Peyer's patch (tissue), 4 donors: ENCODE results near the gene TDRD3. TPM values are rescaled to one million over a fixed set of nuclear protein-coding genes. Genes with fewer than 3 reads are reported as not detected.
"Not testable (repeated sequence)": the region's sequence is repeated elsewhere in the genome, so short reads cannot be mapped to it uniquely, and the experiment has no call there.

Source experiments
- DNase-seq, 3 donors: peaks; one replicate each; pipeline ENCODE4 v3.0.0-alpha.2; 2017 to 2019
- H3K27ac ChIP-seq, 4 donors: fragments of 200-600 bp; sonication (generic); one replicate each; pipeline ENCODE4 v1.5.1; 2016 to 2019
- H3K27me3 ChIP-seq, 2 donors: fragments of 200-600 bp; sonication (generic); one replicate each; pipeline ENCODE4 v1.5.1; 2019
- H3K36me3 ChIP-seq, 3 donors: fragments of 200-600 bp; sonication (generic); one replicate each; pipeline ENCODE4 v1.5.1; 2016 to 2019
- H3K4me1 ChIP-seq, 4 donors: fragments of 200-600 bp; sonication (generic); one replicate each; pipeline ENCODE4 v1.5.1; 2016 to 2019
- H3K4me3 ChIP-seq, 4 donors: fragments of 200-600 bp; sonication (generic); 1 replicate in 3 of 4; 2 replicates in 1 of 4; pipeline ENCODE4 v1.5.1; 2016 to 2019; ENCODE audit warnings: mild to moderate bottlenecking in 1 of 4
- H3K9me3 ChIP-seq, 4 donors: fragments of 200-600 bp; sonication (generic); one replicate each; pipeline ENCODE4 v1.5.1; 2016 to 2019; ENCODE audit warnings: mild to moderate bottlenecking in 1 of 4
- POLR2A ChIP-seq, 2 donors: fragments of 450-650 bp; IDR thresholded peaks; one replicate each; pipeline ENCODE4 v1.5.1; 2017; ENCODE audit warnings: antibody characterized with exemption in 2 of 2, mild to moderate bottlenecking in 2 of 2, moderate library complexity in 2 of 2
- total RNA-seq, 4 donors: library from RNA; depleted of rRNA; stranded (reverse); fragments of >200 nt; gene quantifications; one replicate each; pipeline ENCODE4 v1.1.0, GENCODE V29; 2016
- TF ChIP-seq, protein P1 (sequence below), 6 experiments: fragments of 450-650 bp in 4 of 6; fragments of 200-600 bp in 2 of 6; sonication (generic) in 1 of 6; IDR thresholded peaks; one replicate each; pipeline ENCODE4 v1.5.1; 2017 to 2019; ENCODE audit warnings: antibody characterized with exemption in 6 of 6, mild to moderate bottlenecking in 3 of 6, moderate library complexity in 1 of 6

Gene TDRD3
- total RNA-seq, 4 donors from 2014 or later, result 18.4 to 29.9 (median 20.9) TPM

DNA sequence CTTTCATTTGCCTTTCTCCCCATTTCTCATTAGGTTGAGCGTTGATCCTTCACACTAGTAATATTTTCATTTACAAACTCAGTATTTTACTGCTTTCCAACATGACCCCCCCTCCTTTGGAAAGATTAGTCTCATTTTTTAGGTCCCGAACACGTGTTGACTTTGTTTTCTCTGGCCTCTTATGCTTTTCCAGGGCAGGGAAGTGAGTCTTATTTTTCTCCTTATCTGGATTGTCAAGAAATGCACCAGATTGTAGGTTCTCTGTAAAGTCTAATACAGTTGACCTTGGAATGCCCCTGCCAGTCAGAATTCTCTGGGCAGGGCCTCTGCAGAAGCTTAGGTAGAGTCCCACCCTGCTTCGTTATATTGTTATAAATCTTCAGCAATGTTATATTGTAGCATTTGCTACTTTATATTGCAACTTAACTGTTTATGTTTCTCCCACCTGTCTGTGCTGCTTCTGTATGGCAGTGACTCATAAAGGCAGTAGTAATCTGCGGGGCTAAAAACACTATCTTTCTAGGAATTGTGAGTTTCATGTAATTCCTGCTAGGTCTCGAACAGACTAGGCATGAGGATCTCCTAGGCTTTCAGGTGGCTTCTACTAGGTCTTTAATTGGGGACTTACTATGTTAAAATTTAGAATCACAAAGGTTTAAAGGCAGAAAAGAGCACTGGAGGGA, 2.0 kb downstream of the TDRD3 start:
- Histone ChIP-seq H3K36me3 (no peaks in the 10 kb centered on the region), H3K4me3 (peak overlapping the region in 3 of 4 donors; percentile 73 to 85 (median 82)), H3K27me3 (no peaks in the 10 kb centered on the region), H3K9me3 (no peaks in the 10 kb centered on the region), H3K27ac (peak overlapping the region in 3 of 4 donors; percentile 97 to 99 (median 98)), H3K4me1 (peaks cover 0 to 18% (median 2%) of the 10 kb centered on the region in 4 donors)
- no peak for TF ChIP-seq POLR2A (IDR thresholded peaks at IDR 0.05)
- TF ChIP-seq, protein P1, sequence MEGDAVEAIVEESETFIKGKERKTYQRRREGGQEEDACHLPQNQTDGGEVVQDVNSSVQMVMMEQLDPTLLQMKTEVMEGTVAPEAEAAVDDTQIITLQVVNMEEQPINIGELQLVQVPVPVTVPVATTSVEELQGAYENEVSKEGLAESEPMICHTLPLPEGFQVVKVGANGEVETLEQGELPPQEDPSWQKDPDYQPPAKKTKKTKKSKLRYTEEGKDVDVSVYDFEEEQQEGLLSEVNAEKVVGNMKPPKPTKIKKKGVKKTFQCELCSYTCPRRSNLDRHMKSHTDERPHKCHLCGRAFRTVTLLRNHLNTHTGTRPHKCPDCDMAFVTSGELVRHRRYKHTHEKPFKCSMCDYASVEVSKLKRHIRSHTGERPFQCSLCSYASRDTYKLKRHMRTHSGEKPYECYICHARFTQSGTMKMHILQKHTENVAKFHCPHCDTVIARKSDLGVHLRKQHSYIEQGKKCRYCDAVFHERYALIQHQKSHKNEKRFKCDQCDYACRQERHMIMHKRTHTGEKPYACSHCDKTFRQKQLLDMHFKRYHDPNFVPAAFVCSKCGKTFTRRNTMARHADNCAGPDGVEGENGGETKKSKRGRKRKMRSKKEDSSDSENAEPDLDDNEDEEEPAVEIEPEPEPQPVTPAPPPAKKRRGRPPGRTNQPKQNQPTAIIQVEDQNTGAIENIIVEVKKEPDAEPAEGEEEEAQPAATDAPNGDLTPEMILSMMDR (IDR thresholded peaks at IDR 0.05), result no peak
- DNase-seq, result no peak

DNA sequence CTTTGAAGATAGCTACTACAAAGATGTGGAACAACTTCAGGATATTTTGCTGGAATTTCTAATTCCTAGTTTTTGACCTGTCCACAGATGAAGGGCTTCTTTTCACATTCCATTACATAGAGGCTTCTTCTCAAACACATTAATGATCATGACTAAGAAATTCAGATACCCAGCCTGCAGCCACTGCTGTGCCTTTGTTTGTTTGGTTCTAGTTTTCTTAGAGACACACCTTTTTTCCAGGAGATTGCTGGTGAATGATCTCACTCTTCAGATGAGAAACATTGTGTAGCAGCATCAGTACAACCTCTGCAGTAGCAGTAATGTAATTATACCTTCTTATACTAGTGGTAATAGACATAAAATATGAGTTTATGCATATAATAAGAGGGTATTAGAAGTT, 5.0 kb downstream of the TDRD3 start:
- Histone ChIP-seq H3K4me3 (no peak overlapping the region), H3K36me3 (no peaks in the 10 kb centered on the region), H3K4me1 (peaks cover 0 to 18% (median 2%) of the 10 kb centered on the region in 4 donors), H3K27me3 (no peaks in the 10 kb centered on the region), H3K27ac (no peak overlapping the region), H3K9me3 (no peaks in the 10 kb centered on the region)
- no peak for DNase-seq
- no peak for TF ChIP-seq POLR2A (IDR thresholded peaks at IDR 0.05)
- TF ChIP-seq, protein P1 (IDR thresholded peaks at IDR 0.05), result no peak

DNA sequence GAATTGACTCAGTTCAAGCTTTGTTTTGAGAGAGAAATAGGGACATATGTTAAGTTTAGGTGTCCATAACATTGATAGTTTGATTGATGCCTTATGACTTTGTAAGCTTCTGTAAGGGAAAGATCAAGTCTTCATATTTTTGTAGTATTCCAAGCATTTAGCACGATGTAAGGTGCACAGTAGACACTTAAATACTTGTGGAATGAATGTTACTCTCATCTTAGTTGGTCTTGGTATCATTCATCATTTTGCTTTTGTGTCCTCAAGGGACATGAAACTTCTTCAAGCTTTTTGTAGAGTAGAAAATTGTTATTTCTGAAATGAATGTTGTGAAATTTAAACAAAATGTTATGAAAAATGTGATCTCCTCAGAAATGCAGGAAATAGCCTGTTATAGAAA, 10.1 kb downstream of the TDRD3 start:
- no peak for DNase-seq
- Histone ChIP-seq H3K4me1 (peaks cover 0 to 4% (median 0%) of the 10 kb centered on the region in 4 donors), H3K36me3 (no peaks in the 10 kb centered on the region), H3K9me3 (no peaks in the 10 kb centered on the region), H3K27ac (no peak overlapping the region), H3K4me3 (no peak overlapping the region), H3K27me3 (no peaks in the 10 kb centered on the region)
- TF ChIP-seq, protein P1 (IDR thresholded peaks at IDR 0.05), result no peak
- TF ChIP-seq POLR2A (IDR thresholded peaks at IDR 0.05), result no peak

GRCh38 chr13:60407852-60408251, 10.8 kb downstream of the TDRD3 start:
- H3K27ac ChIP-seq, H3K4me1 ChIP-seq, H3K9me3 ChIP-seq, DNase-seq, H3K36me3 ChIP-seq, H3K4me3 ChIP-seq, H3K27me3 ChIP-seq: not testable (repeated sequence)

- H3K4me3 ChIP-seq, H3K36me3 ChIP-seq, H3K4me1 ChIP-seq, DNase-seq, H3K9me3 ChIP-seq, H3K27me3 ChIP-seq: not testable (repeated sequence)
- H3K27ac ChIP-seq, result peak overlapping the region in 1 of 4 donors; percentile 21
Measured at GRCh38 chr13:60409574-60410292, 12.7 kb downstream of the TDRD3 start.

DNA sequence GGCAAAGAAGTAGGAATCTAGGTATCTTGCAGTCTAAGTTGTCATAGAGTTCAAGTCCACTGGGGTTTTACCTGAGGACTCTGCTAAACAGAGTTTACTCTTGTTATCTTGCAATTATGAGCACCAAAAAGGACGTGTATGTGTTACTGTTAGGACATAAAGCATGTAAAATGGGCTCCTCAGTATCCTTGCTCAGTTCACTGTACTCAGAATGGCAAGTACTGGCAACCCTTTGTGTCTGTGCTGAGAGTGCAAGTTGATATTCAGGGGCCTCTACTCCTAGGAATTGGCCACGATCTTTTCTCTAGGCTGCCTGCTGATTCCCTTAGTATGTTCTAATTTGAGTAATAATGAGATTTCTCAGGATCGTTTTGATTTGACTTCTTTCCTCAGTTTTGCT, 13.3 kb downstream of the TDRD3 start:
- H3K27ac ChIP-seq, result no peak overlapping the region
- H3K36me3 ChIP-seq, result no peaks in the 10 kb centered on the region
- H3K9me3 ChIP-seq, result no peaks in the 10 kb centered on the region
- H3K4me1 ChIP-seq, result peaks cover 0 to 4% (median 0%) of the 10 kb centered on the region in 4 donors
- no peaks in the 10 kb centered on the region for H3K27me3 ChIP-seq
- no peak for DNase-seq
- H3K4me3 ChIP-seq, result no peak overlapping the region
- TF ChIP-seq, protein P1 (IDR thresholded peaks at IDR 0.05), result no peak
- TF ChIP-seq POLR2A (IDR thresholded peaks at IDR 0.05), result no peak
